GM21619 (cell line): ENCODE measurements around the gene KDM4B.

Experiments
- ATAC-seq: cut with Tn5 transposase; IDR thresholded peaks from one replicate; pipeline ENCODE4 v1.9.1; 2021; ENCODE audit not compliant: unreplicated experiment

KDM4B gene

GRCh38 chr19:5132206-5132560 is 163.3 kb downstream of the KDM4B start:
- no peak for ATAC-seq

GRCh38 chr19:5132698-5133651 is 164.1 kb downstream of the KDM4B start:
- no peak for ATAC-seq

GRCh38 chr19:5133986-5134595 is 165.2 kb downstream of the KDM4B start:
- no peak for ATAC-seq

GRCh38 chr19:5134691-5135090 is 165.8 kb downstream of the KDM4B start:
- no peak for ATAC-seq

- ATAC-seq, result no peak
Measured at GRCh38 chr19:5136073-5136855, 167.4 kb downstream of the KDM4B start.

- no peak for ATAC-seq
Measured at GRCh38 chr19:5137114-5137513, 168.2 kb downstream of the KDM4B start.

GRCh38 chr19:5137571-5138124 is 168.7 kb downstream of the KDM4B start:
- ATAC-seq, result no peak

GRCh38 chr19:5138606-5139582 is 170.0 kb downstream of the KDM4B start:
- peak; percentile 49 for ATAC-seq

GRCh38 chr19:5139583-5140325 is 170.8 kb downstream of the KDM4B start:
- ATAC-seq, result no peak

GRCh38 chr19:5141129-5141849 is 172.4 kb downstream of the KDM4B start:
- ATAC-seq, result no peak

- no peak for ATAC-seq
Measured at GRCh38 chr19:5141850-5142724, 173.2 kb downstream of the KDM4B start.

- ATAC-seq, result no peak
Measured at GRCh38 chr19:5142725-5143097, 173.8 kb downstream of the KDM4B start.

- no peak for ATAC-seq
Measured at GRCh38 chr19:5143471-5144411, 174.8 kb downstream of the KDM4B start.

GRCh38 chr19:5144545-5145179 is 175.7 kb downstream of the KDM4B start:
- no peak for ATAC-seq

- no peak for ATAC-seq
Measured at GRCh38 chr19:5145521-5146511, 176.9 kb downstream of the KDM4B start.
